ENCODE data around the gene CFAP161.

The CFAP161 gene, protein sequence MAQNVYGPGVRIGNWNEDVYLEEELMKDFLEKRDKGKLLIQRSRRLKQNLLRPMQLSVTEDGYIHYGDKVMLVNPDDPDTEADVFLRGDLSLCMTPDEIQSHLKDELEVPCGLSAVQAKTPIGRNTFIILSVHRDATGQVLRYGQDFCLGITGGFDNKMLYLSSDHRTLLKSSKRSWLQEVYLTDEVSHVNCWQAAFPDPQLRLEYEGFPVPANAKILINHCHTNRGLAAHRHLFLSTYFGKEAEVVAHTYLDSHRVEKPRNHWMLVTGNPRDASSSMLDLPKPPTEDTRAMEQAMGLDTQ

GRCh38 chr15:81133782-81134461 lies at the start of gene CFAP161:
Gene CFAP161 (plus strand): TSS chr15:81134270. CDS start chr15:81134330, 60 bp downstream.
- H3K4me3 Mint-ChIP-seq, result peak within 1 kb of the TSS; percentile 36
- H3K27ac Mint-ChIP-seq, result no peak within 1 kb of the TSS
- H3K9me3 Mint-ChIP-seq (ENCODE audit: low read depth), result no peaks in the 10 kb centered on the region
- H3K27me3 Mint-ChIP-seq, result peaks cover 41% of the 10 kb centered on the region
- peaks cover 10% of the 10 kb centered on the region for H3K4me1 Mint-ChIP-seq (ENCODE audit: low read depth)
- H3K36me3 Mint-ChIP-seq, result peaks cover 6% of the 10 kb centered on the region

DNA sequence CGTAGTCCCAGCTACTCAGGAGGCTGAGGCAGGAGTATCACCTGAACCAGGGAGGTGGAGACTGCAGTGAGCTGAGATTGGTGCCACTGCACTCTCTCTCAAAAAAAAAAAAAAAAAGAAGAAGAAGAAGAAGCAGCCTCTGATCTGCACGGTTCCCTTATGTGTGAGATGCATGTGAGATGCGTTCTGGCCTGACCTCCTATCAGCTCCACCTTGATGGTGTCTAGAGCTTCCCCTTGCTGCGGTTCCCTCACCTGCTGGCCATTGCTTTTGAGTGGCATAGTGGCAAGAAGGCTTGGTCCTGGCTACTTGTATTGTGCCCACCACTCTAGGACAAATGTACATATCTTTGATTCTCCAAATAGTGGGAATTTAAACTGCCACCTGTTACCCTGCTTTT lies 49.4 kb upstream of the CFAP161 start:
- H3K4me1 Mint-ChIP-seq (ENCODE audit: low read depth), result peaks cover 1% of the 10 kb centered on the region
- no peaks in the 10 kb centered on the region for H3K27me3 Mint-ChIP-seq
- H3K9me3 Mint-ChIP-seq (ENCODE audit: low read depth), result no peaks in the 10 kb centered on the region
- H3K36me3 Mint-ChIP-seq, result no peaks in the 10 kb centered on the region
- no peak overlapping the region for H3K4me3 Mint-ChIP-seq
- no peak overlapping the region for H3K27ac Mint-ChIP-seq

- H3K27me3 Mint-ChIP-seq, result no peaks in the 10 kb centered on the region
- H3K36me3 Mint-ChIP-seq, result no peaks in the 10 kb centered on the region
- no peak overlapping the region for H3K4me3 Mint-ChIP-seq
- no peak overlapping the region for H3K27ac Mint-ChIP-seq
- H3K9me3 Mint-ChIP-seq (ENCODE audit: low read depth), result no peaks in the 10 kb centered on the region
- H3K4me1 Mint-ChIP-seq (ENCODE audit: low read depth), result peaks cover 1% of the 10 kb centered on the region
These were observed 48.9 kb upstream of the CFAP161 start for GRCh38 chr15:81085213-81085612.

DNA sequence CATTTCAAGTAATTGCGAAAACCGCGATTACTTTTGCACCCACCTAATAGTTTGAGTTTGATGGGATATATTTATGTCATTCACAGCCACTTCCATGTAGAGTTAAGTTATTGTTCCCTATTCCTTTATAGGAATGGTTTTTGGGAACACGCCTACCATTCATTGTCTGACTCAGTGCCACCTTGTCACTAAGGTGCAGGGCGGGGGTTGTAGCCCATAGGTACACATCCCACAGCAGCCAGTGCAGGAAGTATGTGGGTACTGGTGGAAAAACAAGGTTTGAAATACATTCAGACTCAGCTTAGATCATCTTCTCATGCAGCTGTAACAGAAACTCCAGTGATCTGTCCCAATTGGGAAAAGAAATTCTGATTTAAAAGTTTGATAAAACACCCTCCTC lies 48.2 kb upstream of the CFAP161 start:
- H3K4me3 Mint-ChIP-seq, result no peak overlapping the region
- H3K27me3 Mint-ChIP-seq, result no peaks in the 10 kb centered on the region
- H3K36me3 Mint-ChIP-seq, result no peaks in the 10 kb centered on the region
- H3K4me1 Mint-ChIP-seq (ENCODE audit: low read depth), result peaks cover 1% of the 10 kb centered on the region
- no peak overlapping the region for H3K27ac Mint-ChIP-seq
- no peaks in the 10 kb centered on the region for H3K9me3 Mint-ChIP-seq (ENCODE audit: low read depth)

DNA sequence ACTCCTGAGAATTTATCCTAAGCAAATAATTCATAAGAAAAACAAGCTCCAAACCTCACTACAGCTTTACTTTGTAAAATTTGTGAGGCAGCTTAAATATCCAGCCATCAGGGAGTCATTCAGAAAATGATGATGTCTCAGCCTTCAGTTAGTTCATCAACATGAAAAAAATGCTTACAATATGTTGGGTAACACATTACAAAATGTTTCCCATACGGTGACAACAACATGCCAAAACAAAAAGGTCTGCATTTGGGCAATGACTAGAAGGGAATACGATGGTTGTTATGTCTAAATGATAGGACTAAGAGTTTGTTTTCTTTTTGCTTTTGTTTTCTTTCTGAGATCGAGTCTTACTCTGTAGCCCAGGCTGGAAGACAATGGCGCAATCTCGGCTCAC lies 47.0 kb upstream of the CFAP161 start:
- Mint-ChIP-seq H3K4me3 (no peak overlapping the region), H3K36me3 (no peaks in the 10 kb centered on the region), H3K27me3 (peaks cover 2% of the 10 kb centered on the region), H3K27ac (no peak overlapping the region), H3K4me1 (ENCODE audit: low read depth) (peaks cover 1% of the 10 kb centered on the region), H3K9me3 (ENCODE audit: low read depth) (no peaks in the 10 kb centered on the region)

DNA sequence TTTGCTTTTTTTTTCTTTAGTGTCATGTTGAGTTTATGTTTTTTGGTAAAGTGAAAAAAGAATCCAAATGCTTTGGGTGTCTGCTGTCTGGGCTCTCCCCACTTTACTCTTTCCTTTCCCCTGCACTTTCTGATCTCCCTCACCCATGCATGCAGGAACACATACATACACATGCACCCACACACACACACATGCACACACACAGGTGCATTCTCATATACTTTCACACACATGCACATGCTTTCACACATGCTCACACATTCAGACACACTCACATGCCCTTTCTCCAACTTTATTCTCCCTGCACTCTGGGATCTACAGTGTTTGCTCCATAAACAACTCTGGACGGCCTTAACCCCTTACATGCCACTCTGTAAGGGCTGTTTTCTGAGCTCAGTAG lies 46.4 kb upstream of the CFAP161 start:
- no peak overlapping the region for H3K4me3 Mint-ChIP-seq
- H3K27ac Mint-ChIP-seq, result no peak overlapping the region
- no peaks in the 10 kb centered on the region for H3K9me3 Mint-ChIP-seq (ENCODE audit: low read depth)
- peaks cover 1% of the 10 kb centered on the region for H3K4me1 Mint-ChIP-seq (ENCODE audit: low read depth)
- peaks cover 6% of the 10 kb centered on the region for H3K27me3 Mint-ChIP-seq
- H3K36me3 Mint-ChIP-seq, result no peaks in the 10 kb centered on the region

DNA sequence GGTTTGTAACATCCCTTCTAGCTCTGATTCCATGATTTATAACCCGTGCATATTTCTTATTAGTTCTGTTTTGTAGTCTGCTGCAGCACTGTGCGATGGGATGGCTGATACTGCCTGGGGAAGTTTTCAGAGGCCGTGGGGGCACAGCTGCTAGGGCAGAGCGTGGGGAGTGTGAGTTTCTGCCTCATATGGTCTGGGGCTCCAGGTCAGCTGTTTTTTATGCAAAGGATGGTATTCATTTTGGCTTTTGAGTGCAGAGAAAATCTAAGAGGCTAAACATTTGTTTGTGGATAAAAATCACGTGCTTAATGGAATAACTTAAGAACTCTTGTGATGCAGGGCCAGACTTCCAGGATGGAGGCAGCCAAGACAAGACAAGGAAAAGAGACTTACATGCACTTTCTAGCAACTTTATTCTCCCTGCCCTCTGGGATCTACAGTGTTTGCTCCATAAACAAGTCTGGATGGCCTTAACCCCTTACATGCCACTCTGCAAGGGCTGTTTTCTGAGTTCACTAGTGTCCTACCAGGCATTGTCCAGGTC lies 45.5 kb upstream of the CFAP161 start:
- no peaks in the 10 kb centered on the region for H3K9me3 Mint-ChIP-seq (ENCODE audit: low read depth)
- H3K27ac Mint-ChIP-seq, result no peak overlapping the region
- H3K27me3 Mint-ChIP-seq, result peaks cover 6% of the 10 kb centered on the region
- H3K4me1 Mint-ChIP-seq (ENCODE audit: low read depth), result peaks cover 1% of the 10 kb centered on the region
- H3K36me3 Mint-ChIP-seq, result no peaks in the 10 kb centered on the region
- no peak overlapping the region for H3K4me3 Mint-ChIP-seq

GRCh38 chr15:81091889-81092558 lies 42.0 kb upstream of the CFAP161 start:
- no peak overlapping the region for H3K27ac Mint-ChIP-seq
- H3K9me3 Mint-ChIP-seq (ENCODE audit: low read depth), result no peaks in the 10 kb centered on the region
- no peak overlapping the region for H3K4me3 Mint-ChIP-seq
- peaks cover 18% of the 10 kb centered on the region for H3K27me3 Mint-ChIP-seq
- H3K36me3 Mint-ChIP-seq, result no peaks in the 10 kb centered on the region
- H3K4me1 Mint-ChIP-seq (ENCODE audit: low read depth), result no peaks in the 10 kb centered on the region

DNA sequence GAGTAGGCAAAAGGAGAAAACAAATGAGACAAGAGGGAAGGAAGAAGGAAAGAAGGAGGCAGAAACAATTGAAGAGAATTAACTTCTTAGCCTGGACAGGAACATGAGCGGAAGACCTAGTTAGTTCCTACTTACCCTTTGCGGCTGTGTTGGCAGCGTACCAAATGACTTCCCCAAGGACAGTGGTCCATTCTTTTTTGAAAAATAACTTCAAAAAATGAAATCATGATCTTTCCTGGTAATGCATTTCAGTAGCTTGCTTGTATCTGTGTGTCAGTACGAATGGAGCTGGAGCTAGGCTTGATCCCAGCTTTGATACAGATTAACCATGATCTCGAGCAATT lies 41.5 kb upstream of the CFAP161 start:
- Mint-ChIP-seq H3K27ac (no peak overlapping the region), H3K9me3 (ENCODE audit: low read depth) (no peaks in the 10 kb centered on the region), H3K4me1 (ENCODE audit: low read depth) (no peaks in the 10 kb centered on the region), H3K4me3 (no peak overlapping the region), H3K36me3 (no peaks in the 10 kb centered on the region), H3K27me3 (peaks cover 18% of the 10 kb centered on the region)

- H3K4me1 Mint-ChIP-seq (ENCODE audit: low read depth), result peaks cover 5% of the 10 kb centered on the region
- no peak overlapping the region for H3K27ac Mint-ChIP-seq
- H3K27me3 Mint-ChIP-seq, result peaks cover 23% of the 10 kb centered on the region
- H3K4me3 Mint-ChIP-seq, result no peak overlapping the region
- no peaks in the 10 kb centered on the region for H3K36me3 Mint-ChIP-seq
- no peaks in the 10 kb centered on the region for H3K9me3 Mint-ChIP-seq (ENCODE audit: low read depth)
These were observed 40.1 kb upstream of the CFAP161 start for GRCh38 chr15:81093961-81094360.

DNA sequence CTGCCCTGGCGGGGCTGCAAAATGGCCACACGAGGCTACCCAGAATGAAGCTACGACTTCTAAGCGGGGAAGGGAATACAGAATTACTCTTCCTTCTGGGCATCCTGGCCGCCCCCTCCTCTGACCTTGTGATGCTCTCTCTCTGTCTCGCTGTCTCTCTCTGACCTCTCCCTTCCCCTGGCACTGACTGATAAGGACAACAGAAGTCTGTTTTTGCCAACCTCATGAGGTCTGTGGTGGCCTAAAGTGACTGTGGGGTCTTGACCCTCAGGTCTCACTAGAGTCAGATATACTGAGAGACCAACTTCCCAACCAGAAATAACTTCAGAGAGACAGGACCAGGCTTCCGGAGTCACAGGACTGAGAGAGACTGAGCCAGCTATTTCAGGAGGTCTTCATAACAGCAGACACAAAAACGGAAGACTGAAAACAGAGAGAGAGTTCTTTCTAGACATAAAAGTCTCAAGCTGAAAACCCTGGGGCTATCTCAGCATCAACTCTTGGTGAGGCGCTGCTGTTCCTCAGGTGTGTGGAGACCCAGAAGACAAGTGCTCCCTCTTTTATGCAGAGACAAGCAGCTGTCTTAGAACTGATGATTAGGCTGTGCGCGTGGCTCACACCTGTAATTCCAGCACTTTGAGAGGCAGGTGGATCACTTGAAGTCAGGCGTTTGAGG lies 38.2 kb upstream of the CFAP161 start:
- H3K27me3 Mint-ChIP-seq, result peaks cover 26% of the 10 kb centered on the region

GRCh38 chr15:81096398-81096797 lies 37.7 kb upstream of the CFAP161 start:
- H3K36me3 Mint-ChIP-seq, result no peaks in the 10 kb centered on the region
- H3K4me1 Mint-ChIP-seq (ENCODE audit: low read depth), result peaks cover 9% of the 10 kb centered on the region
- no peak overlapping the region for H3K27ac Mint-ChIP-seq
- peaks cover 27% of the 10 kb centered on the region for H3K27me3 Mint-ChIP-seq
- no peak overlapping the region for H3K4me3 Mint-ChIP-seq
- no peaks in the 10 kb centered on the region for H3K9me3 Mint-ChIP-seq (ENCODE audit: low read depth)

More for the DNA sequence above, 38.2 kb upstream of the CFAP161 start:
- H3K4me3 Mint-ChIP-seq, result no peak overlapping the region
- no peaks in the 10 kb centered on the region for H3K9me3 Mint-ChIP-seq (ENCODE audit: low read depth)
- H3K36me3 Mint-ChIP-seq, result no peaks in the 10 kb centered on the region
- H3K4me1 Mint-ChIP-seq (ENCODE audit: low read depth), result peaks cover 9% of the 10 kb centered on the region
- H3K27ac Mint-ChIP-seq, result no peak overlapping the region

- H3K4me3 Mint-ChIP-seq, result no peak overlapping the region
- H3K4me1 Mint-ChIP-seq (ENCODE audit: low read depth), result peaks cover 9% of the 10 kb centered on the region
- H3K9me3 Mint-ChIP-seq (ENCODE audit: low read depth), result no peaks in the 10 kb centered on the region
- peaks cover 23% of the 10 kb centered on the region for H3K27me3 Mint-ChIP-seq
- no peaks in the 10 kb centered on the region for H3K36me3 Mint-ChIP-seq
- no peak overlapping the region for H3K27ac Mint-ChIP-seq
These were observed 36.8 kb upstream of the CFAP161 start for GRCh38 chr15:81097116-81097889.

DNA sequence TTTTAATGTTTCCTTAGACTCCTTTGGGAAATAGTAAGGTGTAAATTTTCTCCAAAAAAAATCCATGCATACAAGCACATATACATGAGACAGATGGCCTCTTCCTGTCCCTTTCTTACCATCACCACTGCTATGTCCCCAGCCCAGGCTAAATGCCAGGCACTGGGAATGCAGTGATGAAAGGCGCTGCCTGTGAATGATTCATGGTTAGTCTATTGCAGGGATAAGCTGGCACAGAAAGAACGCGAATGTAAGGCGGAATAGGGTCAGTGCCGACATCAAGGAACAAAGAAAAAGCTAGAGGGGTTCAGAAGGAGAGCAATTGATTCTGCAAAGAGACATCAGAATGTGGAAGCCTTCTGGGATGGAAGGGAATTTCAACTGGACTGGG lies 36.2 kb upstream of the CFAP161 start:
- Mint-ChIP-seq H3K27me3 (peaks cover 21% of the 10 kb centered on the region), H3K9me3 (ENCODE audit: low read depth) (no peaks in the 10 kb centered on the region), H3K4me1 (ENCODE audit: low read depth) (peaks cover 9% of the 10 kb centered on the region), H3K27ac (no peak overlapping the region), H3K36me3 (no peaks in the 10 kb centered on the region), H3K4me3 (no peak overlapping the region)
